LHCN-M2 (cell line): ENCODE results near the gene FBXW10B. TPM values are rescaled to one million over a fixed set of nuclear protein-coding genes. Genes with fewer than 3 reads are reported as not detected.
"Not testable (repeated sequence)": the region's sequence is repeated elsewhere in the genome, so short reads cannot be mapped to it uniquely, and the experiment has no call there.

ENCODE experiments used
- DNase-seq: peaks from one replicate; pipeline ENCODE4 v3.0.0-alpha.2; 2012; ENCODE audit warnings: low read depth
- total RNA-seq: library from RNA; depleted of rRNA; stranded (reverse); fragments of >200 nt; gene quantifications from 2 replicates; pipeline ENCODE4 v1.2.3, GENCODE V29; 2014

FBXW10B gene
- total RNA-seq, 1 experiment from 2014 or later: 1.1 TPM

DNA sequence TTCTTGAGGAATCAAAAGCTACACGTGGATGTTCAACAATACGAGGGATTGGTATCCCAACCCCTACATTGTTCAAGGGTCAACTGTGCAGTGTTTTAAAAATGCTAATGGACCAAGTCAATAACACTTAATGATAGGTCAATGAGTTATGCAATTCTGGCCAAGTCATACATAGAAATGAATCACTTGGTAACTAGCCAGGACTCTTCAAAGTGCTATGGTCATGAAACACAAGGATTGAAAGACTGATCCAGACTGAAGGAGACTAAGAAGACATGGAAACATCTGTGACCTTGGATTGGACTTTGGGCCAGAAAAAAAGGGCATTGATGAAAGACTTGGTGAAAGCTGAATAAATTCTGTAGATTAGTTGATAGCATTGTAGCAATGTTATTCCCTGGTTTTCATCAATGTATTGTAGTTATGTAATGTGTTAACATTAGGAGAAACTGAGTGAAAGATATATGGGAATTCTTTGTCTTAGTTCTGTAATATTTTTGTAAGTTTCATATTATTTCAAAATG lies 11.5 kb upstream of the FBXW10B start:
- DNase-seq: peak; percentile 44

DNA sequence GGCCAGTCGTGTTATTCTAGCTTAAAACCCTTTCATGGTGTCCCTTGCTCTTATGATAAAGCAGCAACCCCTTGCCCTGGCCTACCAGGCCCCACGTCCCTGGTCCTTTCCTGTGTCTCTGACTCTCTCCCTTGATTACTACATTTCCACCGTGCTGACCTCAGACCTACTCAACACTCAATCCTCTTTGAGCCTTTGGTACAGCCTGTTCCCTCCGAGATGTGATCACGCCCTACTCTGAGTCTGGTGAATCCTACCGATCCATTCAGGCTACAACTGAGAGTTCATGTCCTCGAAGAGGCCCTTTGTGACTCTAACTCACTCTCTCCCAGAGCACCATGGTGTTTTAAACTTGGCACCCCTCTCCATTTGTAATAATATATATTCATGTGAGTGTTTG lies 10.5 kb upstream of the FBXW10B start:
- peak; percentile 32 for DNase-seq

DNA sequence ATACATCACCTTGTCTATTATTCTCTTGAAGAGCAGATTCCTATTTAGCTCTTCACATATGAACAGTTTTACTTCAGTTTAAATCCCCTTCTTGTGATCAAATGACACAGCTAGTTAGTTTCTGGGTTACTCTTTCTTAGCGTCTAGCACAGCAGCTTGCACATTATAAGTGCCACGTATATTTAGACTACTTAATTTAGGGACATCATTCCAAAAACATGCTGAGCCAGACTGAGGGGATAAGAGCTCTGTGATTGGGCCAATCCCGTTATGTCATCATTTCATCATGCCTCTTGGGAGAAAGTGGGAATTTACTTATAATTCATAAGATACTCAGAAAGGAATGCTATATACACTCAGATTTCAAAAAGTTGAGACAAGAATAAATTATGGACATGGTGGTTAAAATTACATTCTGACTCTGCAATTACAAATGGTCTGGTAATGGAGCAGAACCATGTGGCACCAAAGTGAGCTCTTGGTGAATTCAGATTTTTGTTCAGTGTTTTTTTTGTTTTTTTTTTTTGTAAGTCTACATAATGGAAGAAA lies 4.2 kb upstream of the FBXW10B start:
- DNase-seq: not testable (repeated sequence)

DNA sequence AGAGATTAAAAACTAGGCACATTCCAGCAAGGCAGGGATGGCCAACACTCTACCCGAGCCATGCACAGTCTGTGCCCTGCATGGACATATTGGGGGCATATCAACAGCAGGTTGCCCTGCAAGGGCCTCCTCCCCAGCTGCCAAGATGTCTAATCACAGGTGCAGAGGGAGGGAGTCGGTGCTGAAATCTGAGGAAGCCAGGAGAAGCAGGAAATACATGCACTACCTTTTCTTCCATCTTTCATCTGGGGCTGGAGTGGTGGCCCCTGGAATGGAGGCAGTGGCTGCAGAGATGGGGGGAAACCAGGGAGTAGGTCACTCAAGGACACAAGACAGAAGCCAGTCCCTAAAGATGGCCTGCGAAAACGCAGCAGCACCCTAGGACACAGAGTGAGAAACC lies 3.8 kb upstream of the FBXW10B start:
- not testable (repeated sequence) for DNase-seq

DNA sequence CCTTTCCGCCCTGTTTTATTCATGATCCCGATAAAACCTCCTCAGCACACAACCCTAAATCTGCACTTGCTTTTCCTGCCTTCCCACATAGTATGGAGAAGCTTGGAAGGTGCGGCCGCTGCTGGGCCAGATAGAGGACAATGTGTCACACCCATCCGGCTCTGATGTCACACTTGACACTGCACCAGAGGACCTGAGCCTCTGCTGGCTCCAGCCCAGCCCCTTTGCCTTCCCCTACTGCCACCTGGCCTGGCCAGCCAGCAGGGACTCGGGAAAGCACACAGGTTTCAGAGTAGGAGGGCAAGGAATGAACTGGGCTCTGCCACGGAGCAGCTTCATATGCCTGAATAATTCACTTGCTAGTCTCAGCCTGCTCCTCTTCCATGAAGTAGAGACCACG lies 2.6 kb upstream of the FBXW10B start:
- not testable (repeated sequence) for DNase-seq

DNA sequence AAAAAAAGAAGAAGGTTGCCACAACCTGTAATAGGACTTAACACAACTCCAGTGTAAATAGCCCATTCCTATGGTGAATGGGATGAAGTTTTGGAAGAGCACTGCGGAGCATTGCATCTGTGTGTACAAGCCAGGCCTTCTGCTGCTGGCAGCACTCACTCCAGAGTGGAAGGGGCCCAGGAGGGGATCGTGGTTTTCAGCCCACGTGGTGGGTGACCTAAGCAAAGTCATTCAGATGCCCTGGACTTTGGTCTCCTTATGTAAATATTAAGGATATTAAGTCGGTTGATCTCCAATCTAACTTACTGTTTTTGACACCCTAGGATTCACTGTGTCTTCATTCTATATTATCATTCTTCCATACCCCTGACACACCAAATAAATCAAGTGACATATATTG lies 2.7 kb downstream of the FBXW10B start:
- DNase-seq: not testable (repeated sequence)

DNA sequence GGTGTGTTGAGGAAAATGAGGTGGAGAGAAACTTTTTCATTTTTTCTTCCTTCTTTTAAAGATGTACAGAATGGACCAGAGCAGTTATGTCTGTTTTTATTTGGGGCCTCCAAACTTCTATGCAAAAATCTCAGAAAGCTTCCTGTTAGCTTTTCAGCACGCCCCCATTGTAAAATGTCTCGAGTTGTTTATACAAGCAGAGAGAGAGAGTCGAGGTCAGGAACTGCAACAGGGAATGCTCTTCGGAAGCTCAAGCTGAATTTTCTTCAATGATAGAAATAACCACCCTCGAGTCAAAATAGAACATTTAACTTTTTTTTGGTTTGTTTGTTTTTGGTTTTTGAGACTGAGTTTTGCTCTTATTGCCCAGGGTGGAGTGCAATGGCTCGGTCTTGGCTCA lies 3.7 kb downstream of the FBXW10B start:
- not testable (repeated sequence) for DNase-seq

DNA sequence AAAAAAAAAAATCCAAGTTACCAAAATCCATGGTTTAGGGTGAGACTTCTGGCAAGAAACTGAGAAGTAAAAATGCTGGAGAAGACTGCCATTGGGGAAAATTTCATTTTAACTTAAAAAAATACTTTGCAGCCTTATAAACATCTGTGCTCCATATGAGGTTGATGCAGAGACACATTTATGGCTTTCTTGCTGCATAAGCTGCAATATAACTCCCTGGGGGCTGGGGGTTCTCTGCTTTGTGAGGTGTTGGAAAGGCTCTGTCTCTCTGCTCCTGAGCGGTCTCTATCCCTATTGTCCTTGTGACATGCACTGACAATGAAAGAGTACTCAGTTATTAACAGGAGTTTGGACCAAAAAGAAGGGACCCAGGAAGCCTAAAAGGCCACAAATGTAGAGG lies 6.4 kb downstream of the FBXW10B start:
- not testable (repeated sequence) for DNase-seq

DNA sequence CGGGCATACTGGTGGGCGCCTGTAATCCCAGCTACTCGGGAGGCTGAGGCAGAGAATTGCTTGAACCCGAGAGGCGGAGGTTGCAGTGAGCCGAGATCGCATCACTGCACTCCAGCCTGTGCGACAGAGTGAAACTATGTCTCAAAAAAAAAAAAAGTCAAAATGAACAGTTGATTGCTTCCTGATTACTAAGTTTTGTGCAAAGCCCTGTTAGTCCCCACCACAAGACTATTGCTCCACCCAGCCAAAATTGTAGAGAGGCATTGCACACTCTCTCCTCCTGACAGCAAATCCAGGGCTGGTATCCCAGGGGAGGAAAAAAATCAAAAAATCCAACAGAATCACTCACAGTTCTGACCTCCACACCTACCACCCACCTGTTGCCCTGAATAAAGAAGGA lies 26.5 kb downstream of the FBXW10B start:
- DNase-seq: not testable (repeated sequence)

DNA sequence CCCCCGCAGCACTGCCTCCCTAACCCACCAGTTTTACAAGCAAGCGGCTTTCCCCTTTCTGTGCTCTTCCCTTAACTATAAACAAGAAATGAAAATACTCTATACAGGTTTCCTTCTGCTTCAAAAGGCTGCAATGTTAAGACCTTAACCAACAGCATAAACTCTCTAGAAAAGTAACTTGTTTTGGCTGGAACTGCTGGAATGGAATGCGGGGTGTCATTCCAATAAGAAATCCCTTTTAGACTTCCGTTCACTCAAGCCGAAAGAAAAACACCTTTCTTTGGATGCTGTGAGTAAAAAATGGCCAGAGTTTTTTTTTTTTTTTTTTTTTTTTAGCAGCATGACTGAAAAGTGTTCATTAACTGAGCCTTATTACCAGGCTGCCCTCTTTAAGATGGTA lies 27.5 kb downstream of the FBXW10B start:
- not testable (repeated sequence) for DNase-seq

DNA sequence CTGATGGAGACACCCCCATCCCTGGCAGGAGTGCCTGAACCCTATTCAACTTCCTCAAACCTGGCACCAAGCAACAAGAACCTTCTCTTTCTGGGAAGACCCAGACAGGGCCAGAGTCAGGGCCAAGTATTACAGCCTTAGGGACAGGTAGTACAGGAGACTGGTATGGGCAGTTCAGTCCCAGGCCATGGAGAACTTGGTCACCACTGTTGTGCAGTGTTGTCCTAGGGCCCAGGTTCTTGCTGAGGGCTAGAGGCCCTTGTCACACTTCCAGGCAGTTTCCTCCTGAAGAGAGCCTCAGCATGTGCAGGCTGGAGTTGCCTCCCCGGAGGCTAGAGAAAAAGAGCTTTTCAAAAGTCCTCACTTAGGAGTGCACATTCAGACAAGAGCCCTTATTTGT lies 28.7 kb downstream of the FBXW10B start:
- not testable (repeated sequence) for DNase-seq

DNA sequence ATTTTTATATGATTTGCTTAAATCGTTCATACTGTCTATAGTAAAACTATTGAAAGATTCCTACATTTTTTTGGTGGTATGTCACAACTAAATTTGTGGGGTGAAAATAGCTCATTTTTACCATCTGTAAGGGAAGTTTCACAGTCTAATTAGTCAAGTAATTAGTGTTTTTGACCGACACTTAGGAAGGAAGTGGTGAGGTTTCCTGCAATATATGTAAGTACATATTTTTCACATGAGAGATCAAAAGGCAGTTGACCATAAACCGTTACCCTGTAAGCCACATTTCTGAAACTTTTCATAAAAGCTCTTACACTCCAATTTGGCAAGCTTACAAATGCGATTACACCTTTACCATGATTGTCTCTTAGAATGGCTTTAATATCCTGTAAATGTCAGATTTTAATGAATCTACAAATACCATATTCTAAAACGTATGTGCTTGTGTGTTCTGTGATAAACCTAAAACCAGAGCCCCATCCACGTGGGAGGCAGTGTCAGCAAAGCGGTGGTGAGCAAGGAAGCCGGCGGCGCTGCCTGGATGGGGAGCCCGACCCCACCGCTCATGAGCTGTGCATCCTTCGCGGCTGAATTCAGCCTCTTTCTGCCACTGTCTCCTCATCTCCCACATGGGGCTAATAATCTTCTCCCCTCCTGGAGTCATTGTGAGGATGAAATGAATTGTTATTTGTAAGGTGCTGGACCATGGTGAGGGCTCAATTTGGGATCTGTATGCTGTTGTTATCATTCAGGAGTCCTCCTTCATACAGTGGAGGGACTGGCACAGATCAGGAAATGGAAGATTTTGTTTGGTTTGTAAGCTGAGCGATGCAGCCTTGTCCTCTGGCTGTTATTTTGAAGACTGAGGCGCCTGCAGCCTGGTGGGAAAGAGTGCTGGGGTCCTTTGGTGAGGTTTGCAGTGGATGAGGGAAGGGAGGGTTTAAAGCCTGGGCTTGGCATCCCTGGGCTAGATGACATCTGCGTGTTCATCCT lies 29.7 kb downstream of the FBXW10B start:
- DNase-seq: not testable (repeated sequence)

DNA sequence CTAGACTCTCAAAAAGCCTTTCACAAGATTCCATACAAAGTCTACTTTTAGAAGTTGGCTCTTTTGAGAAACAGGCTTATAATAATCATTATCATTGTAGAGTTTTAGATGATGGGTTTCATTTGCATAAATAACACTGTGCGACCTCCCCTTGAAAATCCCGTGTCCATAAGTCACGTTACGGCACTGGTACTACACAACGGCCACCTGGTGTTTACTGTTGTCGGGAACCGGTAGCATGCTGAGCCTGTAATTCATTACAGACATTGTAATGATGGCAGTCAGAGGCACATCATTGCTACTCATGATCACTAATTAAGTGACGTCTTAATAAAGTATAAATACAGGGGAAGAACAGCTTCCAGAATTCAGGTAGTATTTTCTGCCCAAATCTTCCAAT lies 31.5 kb downstream of the FBXW10B start:
- not testable (repeated sequence) for DNase-seq

DNA sequence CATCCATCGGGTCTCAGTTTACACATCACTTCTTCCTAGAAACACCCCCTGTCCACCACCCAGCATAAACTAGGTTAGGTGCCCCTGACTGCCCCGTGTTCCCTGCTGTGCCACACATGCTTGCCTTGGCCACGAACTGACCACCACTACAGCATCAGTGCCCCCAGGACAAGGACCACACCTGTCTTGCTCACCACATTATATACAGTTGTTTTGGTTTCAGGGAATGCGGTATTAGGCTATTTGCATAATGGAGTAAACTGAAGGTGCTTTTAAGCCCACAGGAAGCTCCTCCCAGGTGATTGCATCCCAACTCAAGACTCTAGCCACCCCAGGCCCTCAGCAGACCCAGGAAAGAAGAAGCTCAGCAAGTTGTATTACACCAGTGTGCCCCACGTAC lies 36.2 kb downstream of the FBXW10B start:
- not testable (repeated sequence) for DNase-seq

DNA sequence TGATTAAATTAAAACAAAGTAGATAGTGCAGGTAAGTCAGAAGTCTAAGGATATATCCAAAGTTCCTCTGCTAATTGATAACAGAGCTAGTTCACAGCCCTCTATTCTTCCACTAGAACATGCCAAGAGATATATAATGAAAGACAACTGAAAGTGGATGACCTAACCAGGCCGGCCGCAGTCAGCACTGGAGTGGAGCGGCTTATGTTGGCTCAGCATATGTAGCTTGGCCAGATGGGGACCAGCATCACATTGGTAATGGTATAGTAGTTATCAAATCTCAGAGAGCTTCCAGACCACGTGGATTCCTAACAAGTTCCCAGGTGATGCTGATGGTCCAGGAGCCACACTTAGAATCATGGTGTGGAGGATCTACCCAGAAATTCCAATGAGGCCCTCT lies 38.0 kb downstream of the FBXW10B start:
- DNase-seq: not testable (repeated sequence)

DNA sequence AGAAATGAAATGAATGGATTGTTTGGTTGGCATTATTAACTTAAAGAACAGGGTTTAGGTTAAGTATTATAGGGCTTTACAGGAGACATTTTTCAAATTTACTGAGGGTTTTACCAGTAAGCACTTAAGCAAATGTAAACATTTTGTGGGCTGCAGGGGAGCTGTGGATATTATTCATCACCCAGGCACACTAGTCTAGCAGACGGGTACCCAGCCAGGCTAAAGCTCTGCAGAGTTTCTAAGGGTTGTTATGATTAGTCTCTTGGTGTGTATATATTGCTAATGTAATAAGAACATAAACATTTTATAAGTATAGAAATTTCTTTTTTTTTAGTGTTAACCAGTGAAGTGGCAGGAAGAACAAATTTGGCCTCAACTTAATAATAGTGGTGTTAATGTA lies 42.7 kb downstream of the FBXW10B start:
- DNase-seq: not testable (repeated sequence)

DNA sequence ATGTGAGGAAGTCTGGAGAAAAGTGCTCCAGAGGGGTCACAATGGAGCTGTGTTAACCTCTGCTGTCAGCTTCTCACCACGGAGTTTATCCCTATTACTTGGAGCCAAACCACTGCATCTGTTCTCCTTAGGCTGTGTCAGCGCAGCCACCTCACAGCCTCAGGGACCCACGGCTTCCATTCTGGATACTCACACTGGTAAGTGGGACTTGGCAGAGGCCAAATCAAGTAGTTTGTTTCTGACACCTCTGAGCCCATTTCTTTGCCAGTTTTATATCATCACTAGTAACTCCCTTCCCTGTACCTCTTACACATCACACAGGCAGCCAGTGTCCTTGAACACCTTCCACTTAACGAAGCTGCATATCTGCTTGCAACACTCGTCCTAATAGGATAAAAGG lies 44.8 kb downstream of the FBXW10B start:
- not testable (repeated sequence) for DNase-seq

DNA sequence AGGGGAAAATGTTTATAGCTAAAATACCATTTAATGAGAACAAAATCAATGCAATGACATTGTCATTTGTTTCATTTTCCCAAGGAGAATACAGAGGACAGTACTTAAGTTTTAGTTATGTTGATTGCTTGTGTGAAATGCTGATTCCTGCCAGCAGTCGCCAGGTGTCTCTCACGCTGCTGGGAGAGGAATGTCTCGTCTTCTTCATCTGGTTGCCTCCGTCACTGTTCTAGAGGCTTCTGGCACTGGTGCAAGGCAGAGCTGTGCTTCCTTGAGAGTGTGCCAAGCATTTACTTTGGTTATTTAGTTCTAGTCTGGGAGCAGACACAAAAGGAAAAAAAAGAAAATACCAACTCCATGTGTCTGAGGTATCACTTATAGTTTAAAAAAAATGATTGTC lies 45.6 kb downstream of the FBXW10B start:
- DNase-seq: peak; percentile 4
